ENCODE measurements around the gene TARS2.

Gene TARS2

DNA sequence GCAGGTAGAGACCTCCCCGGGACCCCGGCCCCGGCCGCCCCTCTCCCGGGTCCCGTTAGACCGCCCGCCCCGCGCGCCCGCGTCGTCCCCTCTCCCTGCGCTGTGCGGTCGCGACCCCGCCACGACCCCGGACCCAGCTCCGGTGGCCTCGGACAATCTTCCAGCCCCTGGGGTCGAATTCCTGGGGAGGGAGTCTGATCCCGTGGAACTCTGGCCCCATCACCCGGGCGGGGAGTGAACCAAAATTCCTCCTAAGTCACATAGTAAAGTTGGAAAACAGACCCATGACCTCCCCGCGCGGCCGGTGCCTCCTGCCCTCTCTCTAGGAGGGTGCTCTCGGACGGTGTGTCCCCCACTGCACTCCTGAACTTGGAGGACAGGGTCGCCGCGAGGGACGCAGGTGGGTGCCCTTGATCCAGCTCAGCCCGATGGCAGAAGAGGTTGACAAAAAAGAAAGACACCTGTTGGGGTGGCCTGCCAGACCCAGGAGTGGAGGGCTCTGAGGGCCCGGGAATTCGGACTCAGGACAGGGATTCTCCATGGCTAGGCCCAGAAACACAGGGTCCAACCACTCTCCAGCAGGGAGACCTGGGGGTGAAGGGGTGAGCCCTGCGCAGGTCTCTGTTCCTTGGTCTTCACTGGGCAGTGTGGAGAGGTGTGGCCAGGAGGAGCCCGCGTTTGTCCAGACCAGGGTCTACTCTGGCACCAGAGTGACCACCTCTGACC is 62.4 kb downstream of the TARS2 start:
- Histone ChIP-seq H3K27me3 (ENCODE audit: control insufficient read depth, insufficient read depth, low read length, poor library complexity, severe bottlenecking) (peaks cover 39% of the 10 kb centered on the region), H3K4me1 (ENCODE audit: control insufficient read depth, insufficient read depth, low read length) (peaks cover 7% of the 10 kb centered on the region), H3K4me3 (ENCODE audit: insufficient read depth, low read depth, low read length) (peak overlapping the region; percentile 13), H3K36me3 (ENCODE audit: control insufficient read depth, insufficient read depth, low read length) (no peaks in the 10 kb centered on the region), H3K27ac (ENCODE audit: insufficient read depth, low read depth, low read length, poor library complexity, severe bottlenecking) (no peak overlapping the region), H3K9me3 (ENCODE audit: control insufficient read depth, low read length) (no peaks in the 10 kb centered on the region)
- 21 to 23% methylated on average over 43 of the region's 43 CpGs for WGBS, 2 experiments

DNA sequence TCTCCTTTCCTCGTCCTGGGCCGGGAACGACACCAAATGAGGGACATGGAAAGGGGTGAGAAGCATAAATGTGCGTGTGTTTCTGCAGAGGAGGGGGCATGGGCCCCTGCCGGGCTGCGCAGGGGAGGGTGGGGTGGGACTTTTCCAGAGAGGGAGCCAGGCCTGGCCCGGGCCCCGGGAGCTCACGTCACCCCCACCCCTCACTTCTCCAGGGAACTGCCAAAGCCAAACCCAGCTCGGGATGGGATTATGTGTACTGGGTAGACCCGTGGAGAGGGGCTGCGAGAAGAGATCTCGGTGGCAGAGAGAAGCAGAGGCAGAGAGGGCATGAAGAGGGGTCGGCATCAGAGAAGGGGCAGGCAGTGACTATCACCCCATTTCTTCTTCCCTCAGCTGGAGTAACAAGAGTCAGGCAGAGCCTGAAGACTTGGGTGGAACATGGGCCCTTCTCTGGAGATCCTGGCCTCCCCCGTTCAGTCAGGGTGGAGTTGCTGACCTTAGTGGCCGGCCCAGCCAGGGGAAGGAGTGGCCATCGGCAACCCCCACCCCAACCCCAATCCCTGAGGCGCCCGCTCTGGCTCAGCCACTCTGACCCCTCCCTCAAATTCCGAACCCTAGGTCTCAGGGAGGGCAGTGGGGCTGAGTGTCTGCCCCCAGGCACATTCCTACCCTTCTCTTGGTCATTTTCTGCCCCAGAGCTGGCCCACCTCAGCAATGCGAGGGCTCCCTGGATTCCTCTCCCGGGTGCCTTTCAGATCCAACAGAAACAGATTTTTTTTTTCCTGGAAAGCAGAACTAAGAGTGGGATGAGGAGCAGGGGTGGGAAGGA is 63.2 kb downstream of the TARS2 start:
- H3K4me3 ChIP-seq (ENCODE audit: insufficient read depth, low read depth, low read length), result no peak overlapping the region
- H3K27ac ChIP-seq (ENCODE audit: insufficient read depth, low read depth, low read length, poor library complexity, severe bottlenecking), result no peak overlapping the region
- H3K36me3 ChIP-seq (ENCODE audit: control insufficient read depth, insufficient read depth, low read length), result no peaks in the 10 kb centered on the region
- 78 to 81% methylated on average over 19 to 22 of the region's 22 CpGs for WGBS, 2 experiments
- peaks cover 39% of the 10 kb centered on the region for H3K27me3 ChIP-seq (ENCODE audit: control insufficient read depth, insufficient read depth, low read length, poor library complexity, severe bottlenecking)
- peaks cover 7% of the 10 kb centered on the region for H3K4me1 ChIP-seq (ENCODE audit: control insufficient read depth, insufficient read depth, low read length)
- H3K9me3 ChIP-seq (ENCODE audit: control insufficient read depth, low read length), result no peaks in the 10 kb centered on the region

DNA sequence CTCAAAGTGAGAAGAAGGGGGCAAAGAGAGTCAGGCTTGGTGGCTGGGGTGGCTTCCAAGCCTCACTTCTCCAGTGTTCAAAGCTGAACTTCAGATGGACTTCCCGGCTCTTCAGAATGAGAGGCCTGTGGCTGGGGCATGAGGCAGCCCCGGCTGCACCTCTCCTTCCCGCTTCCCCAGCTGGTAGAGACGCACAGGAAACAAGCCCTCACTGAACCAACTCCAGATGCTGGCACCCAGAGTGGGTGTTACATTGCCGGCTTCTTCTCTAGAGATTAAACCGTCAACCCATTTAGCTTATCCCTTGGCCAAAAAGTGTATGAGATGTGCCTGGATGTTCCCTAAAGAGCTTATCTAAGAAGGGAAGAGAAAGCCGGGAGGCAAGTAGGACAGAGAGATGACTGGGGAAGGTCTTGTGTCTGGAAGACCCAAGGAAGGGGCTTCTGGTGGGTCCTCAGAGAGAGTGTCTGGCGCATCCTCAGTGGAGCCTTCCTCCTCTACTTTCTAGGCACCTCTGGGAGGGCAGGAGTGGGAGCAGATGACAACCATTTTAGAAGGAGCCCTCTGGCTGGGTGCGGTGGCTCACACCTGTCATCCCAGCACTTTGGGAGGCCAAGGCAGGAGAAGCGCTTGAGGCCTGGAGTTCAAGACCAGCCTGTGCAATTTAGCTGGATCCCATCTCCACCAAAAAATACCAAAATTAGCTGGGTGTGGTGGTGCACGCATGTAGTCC is 64.0 kb downstream of the TARS2 start:
- whole genome bisulfite sequencing, 2 experiments, result 92 to 94% methylated on average over 11 of the region's 11 CpGs
- no peaks in the 10 kb centered on the region for H3K36me3 ChIP-seq (ENCODE audit: control insufficient read depth, insufficient read depth, low read length)
- no peak overlapping the region for H3K4me3 ChIP-seq (ENCODE audit: insufficient read depth, low read depth, low read length)
- H3K27me3 ChIP-seq (ENCODE audit: control insufficient read depth, insufficient read depth, low read length, poor library complexity, severe bottlenecking), result peaks cover 39% of the 10 kb centered on the region
- no peaks in the 10 kb centered on the region for H3K9me3 ChIP-seq (ENCODE audit: control insufficient read depth, low read length)
- H3K4me1 ChIP-seq (ENCODE audit: control insufficient read depth, insufficient read depth, low read length), result peaks cover 12% of the 10 kb centered on the region
- no peak overlapping the region for H3K27ac ChIP-seq (ENCODE audit: insufficient read depth, low read depth, low read length, poor library complexity, severe bottlenecking)

DNA sequence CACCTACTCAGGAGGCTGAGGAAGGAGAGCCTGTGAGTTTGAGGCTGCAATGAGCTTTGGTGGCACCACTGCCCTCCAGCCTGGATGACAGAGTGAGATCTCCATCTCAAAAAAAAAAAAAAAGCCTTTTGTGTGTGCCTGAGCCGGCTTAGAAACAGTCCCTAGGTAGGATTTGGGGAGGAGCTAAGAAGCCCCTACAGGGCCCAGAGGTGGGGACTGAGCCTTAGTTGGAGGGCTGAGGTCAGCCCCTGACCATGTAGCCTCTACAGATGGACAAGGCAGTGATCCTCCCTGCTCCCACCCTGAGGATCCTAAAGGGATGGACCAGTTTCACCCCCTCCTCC is 64.5 kb downstream of the TARS2 start:
- Histone ChIP-seq H3K27ac (ENCODE audit: insufficient read depth, low read depth, low read length, poor library complexity, severe bottlenecking) (no peak overlapping the region), H3K27me3 (ENCODE audit: control insufficient read depth, insufficient read depth, low read length, poor library complexity, severe bottlenecking) (peaks cover 39% of the 10 kb centered on the region), H3K4me3 (ENCODE audit: insufficient read depth, low read depth, low read length) (no peak overlapping the region), H3K9me3 (ENCODE audit: control insufficient read depth, low read length) (no peaks in the 10 kb centered on the region), H3K4me1 (ENCODE audit: control insufficient read depth, insufficient read depth, low read length) (peaks cover 17% of the 10 kb centered on the region), H3K36me3 (ENCODE audit: control insufficient read depth, insufficient read depth, low read length) (no peaks in the 10 kb centered on the region)
- 8 to 20% methylated on average over 1 of the region's 1 CpG for WGBS, 2 experiments

DNA sequence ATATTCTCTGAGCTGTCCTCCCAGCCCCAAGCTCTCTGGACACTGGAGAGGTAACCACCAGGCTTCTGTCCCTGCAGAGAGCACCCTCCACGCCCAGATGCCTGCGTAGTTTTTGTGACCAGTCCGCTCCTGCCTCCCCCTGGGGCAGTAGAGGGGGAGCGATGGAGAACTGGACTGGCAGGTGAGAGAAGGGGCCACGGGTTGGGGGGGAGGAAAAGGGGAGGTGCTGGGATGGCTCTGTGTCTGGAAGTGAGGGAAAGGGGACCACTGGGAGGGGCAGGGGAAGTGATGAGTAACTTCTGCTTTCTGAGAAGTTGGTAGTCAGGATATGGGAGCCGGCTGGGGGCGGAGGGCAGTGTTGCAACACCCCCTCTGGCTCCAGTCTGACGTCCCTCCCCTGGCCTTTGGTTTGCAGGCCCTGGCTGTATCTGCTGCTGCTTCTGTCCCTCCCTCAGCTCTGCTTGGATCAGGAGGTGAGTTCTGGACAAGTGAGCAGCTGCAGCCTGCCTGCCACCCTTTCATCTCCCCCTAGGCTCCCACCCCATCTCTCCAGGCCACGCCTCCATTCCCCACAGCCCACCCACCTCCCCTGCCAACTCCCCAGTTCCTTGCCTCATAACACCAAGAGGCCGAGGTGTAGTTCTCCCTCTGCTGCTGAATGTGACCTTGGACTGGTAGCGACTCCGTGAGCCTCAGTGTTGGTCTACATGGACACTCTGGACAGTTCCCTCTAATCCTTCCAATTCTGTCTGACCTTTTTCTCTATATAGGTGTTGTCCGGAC is 65.1 kb downstream of the TARS2 start:
- no peak overlapping the region for H3K4me3 ChIP-seq (ENCODE audit: insufficient read depth, low read depth, low read length)
- no peak overlapping the region for H3K27ac ChIP-seq (ENCODE audit: insufficient read depth, low read depth, low read length, poor library complexity, severe bottlenecking)
- WGBS, 2 experiments, result 71 to 72% methylated on average over 13 of the region's 13 CpGs

DNA sequence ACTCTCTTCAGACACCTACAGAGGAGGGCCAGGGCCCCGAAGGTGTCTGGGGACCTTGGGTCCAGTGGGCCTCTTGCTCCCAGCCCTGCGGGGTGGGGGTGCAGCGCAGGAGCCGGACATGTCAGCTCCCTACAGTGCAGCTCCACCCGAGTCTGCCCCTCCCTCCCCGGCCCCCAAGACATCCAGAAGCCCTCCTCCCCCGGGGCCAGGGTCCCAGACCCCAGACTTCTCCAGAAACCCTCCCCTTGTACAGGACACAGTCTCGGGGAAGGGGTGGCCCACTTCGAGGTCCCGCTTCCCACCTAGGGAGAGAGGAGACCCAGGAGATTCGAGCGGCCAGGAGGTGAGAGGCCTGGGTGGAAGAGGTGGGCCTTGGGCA is 65.7 kb downstream of the TARS2 start:
- Histone ChIP-seq H3K4me1 (ENCODE audit: control insufficient read depth, insufficient read depth, low read length) (peaks cover 23% of the 10 kb centered on the region), H3K27ac (ENCODE audit: insufficient read depth, low read depth, low read length, poor library complexity, severe bottlenecking) (no peak overlapping the region), H3K36me3 (ENCODE audit: control insufficient read depth, insufficient read depth, low read length) (no peaks in the 10 kb centered on the region), H3K4me3 (ENCODE audit: insufficient read depth, low read depth, low read length) (no peak overlapping the region), H3K27me3 (ENCODE audit: control insufficient read depth, insufficient read depth, low read length, poor library complexity, severe bottlenecking) (peaks cover 34% of the 10 kb centered on the region), H3K9me3 (ENCODE audit: control insufficient read depth, low read length) (no peaks in the 10 kb centered on the region)
- 91 to 92% methylated on average over 12 of the region's 12 CpGs for WGBS, 2 experiments

More for the DNA sequence above, 65.1 kb downstream of the TARS2 start:
- Histone ChIP-seq H3K36me3 (ENCODE audit: control insufficient read depth, insufficient read depth, low read length) (no peaks in the 10 kb centered on the region), H3K27me3 (ENCODE audit: control insufficient read depth, insufficient read depth, low read length, poor library complexity, severe bottlenecking) (peaks cover 39% of the 10 kb centered on the region), H3K9me3 (ENCODE audit: control insufficient read depth, low read length) (no peaks in the 10 kb centered on the region), H3K4me1 (ENCODE audit: control insufficient read depth, insufficient read depth, low read length) (peaks cover 23% of the 10 kb centered on the region)

DNA sequence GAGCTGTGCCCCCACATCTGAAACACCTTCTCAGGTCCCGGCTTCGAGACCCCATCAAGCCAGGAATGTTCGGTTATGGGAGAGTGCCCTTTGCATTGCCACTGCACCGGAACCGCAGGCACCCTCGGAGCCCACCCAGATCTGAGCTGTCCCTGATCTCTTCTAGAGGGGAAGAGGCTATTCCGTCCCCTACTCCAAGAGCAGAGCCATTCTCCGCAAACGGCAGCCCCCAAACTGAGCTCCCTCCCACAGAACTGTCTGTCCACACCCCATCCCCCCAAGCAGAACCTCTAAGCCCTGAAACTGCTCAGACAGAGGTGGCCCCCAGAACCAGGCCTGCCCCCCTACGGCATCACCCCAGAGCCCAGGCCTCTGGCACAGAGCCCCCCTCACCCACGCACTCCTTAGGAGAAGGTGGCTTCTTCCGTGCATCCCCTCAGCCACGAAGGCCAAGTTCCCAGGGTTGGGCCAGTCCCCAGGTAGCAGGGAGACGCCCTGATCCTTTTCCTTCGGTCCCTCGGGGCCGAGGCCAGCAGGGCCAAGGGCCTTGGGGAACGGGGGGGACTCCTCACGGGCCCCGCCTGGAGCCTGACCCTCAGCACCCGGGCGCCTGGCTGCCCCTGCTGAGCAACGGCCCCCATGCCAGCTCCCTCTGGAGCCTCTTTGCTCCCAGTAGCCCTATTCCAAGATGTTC is 66.3 kb downstream of the TARS2 start:
- Histone ChIP-seq H3K9me3 (ENCODE audit: control insufficient read depth, low read length) (no peaks in the 10 kb centered on the region), H3K27me3 (ENCODE audit: control insufficient read depth, insufficient read depth, low read length, poor library complexity, severe bottlenecking) (peaks cover 27% of the 10 kb centered on the region), H3K27ac (ENCODE audit: insufficient read depth, low read depth, low read length, poor library complexity, severe bottlenecking) (no peak overlapping the region), H3K4me3 (ENCODE audit: insufficient read depth, low read depth, low read length) (no peak overlapping the region), H3K36me3 (ENCODE audit: control insufficient read depth, insufficient read depth, low read length) (no peaks in the 10 kb centered on the region), H3K4me1 (ENCODE audit: control insufficient read depth, insufficient read depth, low read length) (peaks cover 23% of the 10 kb centered on the region)
- WGBS, 2 experiments, result 91 to 92% methylated on average over 23 of the region's 23 CpGs

DNA sequence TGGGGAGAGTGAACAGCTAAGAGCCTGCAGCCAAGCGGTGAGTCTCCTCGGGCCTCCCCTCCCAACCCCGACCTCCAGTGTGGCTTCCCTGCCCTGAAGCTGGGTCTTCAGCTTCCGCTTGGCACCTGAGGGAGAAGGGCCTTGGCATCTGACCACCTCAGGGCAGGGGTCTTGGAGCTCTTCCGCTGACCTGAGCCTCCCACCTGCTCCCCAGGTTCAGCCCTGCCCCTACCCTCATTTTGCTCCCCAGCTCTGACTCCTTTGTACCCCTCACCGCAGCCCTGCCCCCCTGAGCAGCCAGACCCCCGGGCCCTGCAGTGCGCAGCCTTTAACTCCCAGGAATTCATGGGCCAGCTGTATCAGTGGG is 66.8 kb downstream of the TARS2 start:
- no peaks in the 10 kb centered on the region for H3K36me3 ChIP-seq (ENCODE audit: control insufficient read depth, insufficient read depth, low read length)
- peaks cover 23% of the 10 kb centered on the region for H3K4me1 ChIP-seq (ENCODE audit: control insufficient read depth, insufficient read depth, low read length)
- WGBS, 2 experiments, result 94 to 95% methylated on average over 8 of the region's 8 CpGs
- no peak overlapping the region for H3K4me3 ChIP-seq (ENCODE audit: insufficient read depth, low read depth, low read length)
- no peak overlapping the region for H3K27ac ChIP-seq (ENCODE audit: insufficient read depth, low read depth, low read length, poor library complexity, severe bottlenecking)
- peaks cover 22% of the 10 kb centered on the region for H3K27me3 ChIP-seq (ENCODE audit: control insufficient read depth, insufficient read depth, low read length, poor library complexity, severe bottlenecking)
- no peaks in the 10 kb centered on the region for H3K9me3 ChIP-seq (ENCODE audit: control insufficient read depth, low read length)

DNA sequence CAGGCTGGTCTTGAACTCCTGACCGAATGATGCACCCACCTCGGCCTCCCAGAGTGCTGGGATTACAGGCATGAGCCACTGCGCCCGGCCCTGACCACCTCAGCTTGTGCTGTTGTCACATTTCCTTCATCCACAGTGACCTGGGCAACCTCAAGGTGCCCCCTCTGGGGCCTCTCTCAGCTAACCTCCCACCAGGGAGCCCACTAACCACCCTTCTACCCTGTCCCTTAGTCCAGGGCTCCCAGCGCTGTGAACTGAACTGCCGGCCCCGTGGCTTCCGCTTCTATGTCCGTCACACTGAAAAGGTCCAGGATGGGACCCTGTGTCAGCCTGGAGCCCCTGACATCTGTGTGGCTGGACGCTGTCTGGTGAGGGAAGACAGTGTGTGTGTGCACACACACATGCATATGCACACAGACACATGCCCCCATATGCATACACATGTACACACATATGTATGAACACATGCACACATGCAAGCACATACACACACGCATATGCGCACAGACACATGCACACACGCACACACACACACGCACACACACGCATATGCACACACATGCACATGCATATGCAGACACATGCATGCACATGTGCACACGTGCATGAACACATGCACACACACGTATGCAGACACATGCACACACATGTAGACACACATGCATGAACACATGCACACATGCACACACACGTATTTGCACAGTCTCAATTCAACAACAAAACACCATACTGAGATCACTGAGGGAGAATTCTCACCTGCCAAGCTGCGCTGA is 68.2 kb downstream of the TARS2 start:
- no peaks in the 10 kb centered on the region for H3K36me3 ChIP-seq (ENCODE audit: control insufficient read depth, insufficient read depth, low read length)

More for the DNA sequence above, 68.2 kb downstream of the TARS2 start:
- WGBS, 2 experiments, result 95% methylated on average over 19 of the region's 19 CpGs
- no peak overlapping the region for H3K27ac ChIP-seq (ENCODE audit: insufficient read depth, low read depth, low read length, poor library complexity, severe bottlenecking)
- no peaks in the 10 kb centered on the region for H3K9me3 ChIP-seq (ENCODE audit: control insufficient read depth, low read length)
- H3K27me3 ChIP-seq (ENCODE audit: control insufficient read depth, insufficient read depth, low read length, poor library complexity, severe bottlenecking), result peaks cover 9% of the 10 kb centered on the region
- no peak overlapping the region for H3K4me3 ChIP-seq (ENCODE audit: insufficient read depth, low read depth, low read length)
- peaks cover 29% of the 10 kb centered on the region for H3K4me1 ChIP-seq (ENCODE audit: control insufficient read depth, insufficient read depth, low read length)
